IMR-90 (cell line): ENCODE measurements around the gene DAND5.

Experiments used
- POLR2A ChIP-seq: IDR thresholded peaks from 2 replicates; pipeline ENCODE4 v1.6.1; 2012; ENCODE audit warnings: mild to moderate bottlenecking, low read depth, low read length
- RCOR1 ChIP-seq: IDR thresholded peaks from 2 replicates; pipeline ENCODE4 v1.6.1; 2012; ENCODE audit warnings: mild to moderate bottlenecking, low read length, improper control_type of control experiment; ENCODE audit not compliant: insufficient replicate concordance
- TF ChIP-seq, protein P1 (sequence below): fragments of 150-350 bp; IDR thresholded peaks from 2 replicates; pipeline ENCODE4 v1.6.1; 2016; ENCODE audit warnings: low read depth, mild to moderate bottlenecking, low read length, moderate library complexity, borderline replicate concordance
- TF ChIP-seq, protein P2 (sequence below): conservative IDR thresholded peaks from 2 replicates; pipeline ENCODE4 v1.5.1; 2012; ENCODE audit warnings: mild to moderate bottlenecking, low read depth, low read length, improper control_type of control experiment

DNA sequence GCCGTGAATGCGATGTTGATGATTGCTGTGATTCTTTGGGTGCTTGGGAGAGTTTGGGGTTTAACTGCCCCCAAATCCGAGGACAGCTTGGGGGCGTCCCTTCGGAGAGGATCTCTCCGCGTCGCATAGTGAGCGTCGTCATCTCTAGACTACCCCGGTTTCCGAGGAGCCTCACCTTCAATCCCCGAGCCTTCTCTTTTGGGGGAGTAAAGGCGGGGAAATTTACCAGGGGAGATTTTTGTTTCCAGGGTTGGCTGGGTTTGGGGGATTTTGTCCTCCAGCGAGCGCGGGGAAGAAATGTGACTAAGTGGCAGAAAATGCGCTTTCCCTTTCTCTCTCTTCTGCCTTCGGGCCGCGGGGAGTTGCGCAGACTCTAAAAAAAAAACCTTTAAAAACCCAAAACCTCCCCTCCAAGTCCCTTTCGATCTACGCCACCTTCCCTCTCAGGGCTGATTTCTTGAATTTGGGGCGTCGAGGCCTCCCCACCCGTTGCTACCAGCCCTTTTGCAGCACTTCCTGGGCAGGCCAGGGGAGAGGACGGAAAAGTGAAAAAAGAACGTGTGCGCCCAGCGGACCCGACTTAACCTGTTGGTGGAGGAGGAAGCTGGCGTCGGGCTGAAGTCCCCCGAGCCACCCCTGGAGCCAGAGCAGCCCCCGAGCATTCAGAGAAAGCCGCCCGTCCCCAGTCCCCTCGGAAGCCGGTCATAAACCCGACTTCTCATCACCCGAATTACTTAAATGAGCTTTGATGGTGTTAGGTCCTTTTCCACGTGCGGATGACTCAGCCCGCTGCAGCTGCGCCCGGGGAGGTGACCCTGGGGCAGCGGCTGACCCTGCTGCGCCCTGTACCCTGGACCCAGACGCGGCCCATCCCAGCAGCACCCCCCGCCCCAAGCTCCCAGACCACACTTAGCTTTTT is 43.6 kb downstream of the DAND5 start:
- TF ChIP-seq RCOR1 (no peak), POLR2A (no peak)
- TF ChIP-seq, protein P1, sequence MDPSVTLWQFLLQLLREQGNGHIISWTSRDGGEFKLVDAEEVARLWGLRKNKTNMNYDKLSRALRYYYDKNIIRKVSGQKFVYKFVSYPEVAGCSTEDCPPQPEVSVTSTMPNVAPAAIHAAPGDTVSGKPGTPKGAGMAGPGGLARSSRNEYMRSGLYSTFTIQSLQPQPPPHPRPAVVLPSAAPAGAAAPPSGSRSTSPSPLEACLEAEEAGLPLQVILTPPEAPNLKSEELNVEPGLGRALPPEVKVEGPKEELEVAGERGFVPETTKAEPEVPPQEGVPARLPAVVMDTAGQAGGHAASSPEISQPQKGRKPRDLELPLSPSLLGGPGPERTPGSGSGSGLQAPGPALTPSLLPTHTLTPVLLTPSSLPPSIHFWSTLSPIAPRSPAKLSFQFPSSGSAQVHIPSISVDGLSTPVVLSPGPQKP = no peak
- TF ChIP-seq, protein P2, sequence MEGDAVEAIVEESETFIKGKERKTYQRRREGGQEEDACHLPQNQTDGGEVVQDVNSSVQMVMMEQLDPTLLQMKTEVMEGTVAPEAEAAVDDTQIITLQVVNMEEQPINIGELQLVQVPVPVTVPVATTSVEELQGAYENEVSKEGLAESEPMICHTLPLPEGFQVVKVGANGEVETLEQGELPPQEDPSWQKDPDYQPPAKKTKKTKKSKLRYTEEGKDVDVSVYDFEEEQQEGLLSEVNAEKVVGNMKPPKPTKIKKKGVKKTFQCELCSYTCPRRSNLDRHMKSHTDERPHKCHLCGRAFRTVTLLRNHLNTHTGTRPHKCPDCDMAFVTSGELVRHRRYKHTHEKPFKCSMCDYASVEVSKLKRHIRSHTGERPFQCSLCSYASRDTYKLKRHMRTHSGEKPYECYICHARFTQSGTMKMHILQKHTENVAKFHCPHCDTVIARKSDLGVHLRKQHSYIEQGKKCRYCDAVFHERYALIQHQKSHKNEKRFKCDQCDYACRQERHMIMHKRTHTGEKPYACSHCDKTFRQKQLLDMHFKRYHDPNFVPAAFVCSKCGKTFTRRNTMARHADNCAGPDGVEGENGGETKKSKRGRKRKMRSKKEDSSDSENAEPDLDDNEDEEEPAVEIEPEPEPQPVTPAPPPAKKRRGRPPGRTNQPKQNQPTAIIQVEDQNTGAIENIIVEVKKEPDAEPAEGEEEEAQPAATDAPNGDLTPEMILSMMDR = 0 out of 2 replicates have a peak, but pooled peaks have one; percentile 0
